SK-N-SH treated with all-trans-retinoic acid at 6 μM for 48 hours (cell line): ENCODE results near the gene PADI2.

ENCODE experiments used
- ATAC-seq: fragments of 200-7000 bp; cut with Tn5 transposase; 3 replicates; pipeline ENCODE4 v1.9.1; 2020; ENCODE audit warnings: mild to moderate bottlenecking, moderate library complexity
- ARNTL ChIP-seq: fragments of 450-650 bp; formaldehyde crosslinking; IDR thresholded peaks from 2 replicates; pipeline ENCODE4 v1.5.0; 2020; ENCODE audit warnings: low read depth, mild to moderate bottlenecking, moderate library complexity, borderline replicate concordance
- BACH2 ChIP-seq: fragments of 250-450 bp; sonication (Bioruptor Pico); IDR thresholded peaks from 2 replicates; pipeline ENCODE4 v1.9.0; 2021; ENCODE audit warnings: mild to moderate bottlenecking, borderline replicate concordance
- CSDC2 ChIP-seq: fragments of 250-450 bp; sonication (Bioruptor Pico); IDR thresholded peaks from 2 replicates; pipeline ENCODE4 v1.5.0; 2020; ENCODE audit warnings: mild to moderate bottlenecking, moderate library complexity
- ESRRG ChIP-seq: fragments of 250-450 bp; sonication (Bioruptor Pico); IDR thresholded peaks from 2 replicates; pipeline ENCODE4 v1.6.1; 2021; ENCODE audit warnings: mild to moderate bottlenecking
- GLIS3 ChIP-seq: fragments of 250-450 bp; sonication (Bioruptor Pico); IDR thresholded peaks from 2 replicates; pipeline ENCODE4 v1.5.0; 2020; ENCODE audit warnings: mild to moderate bottlenecking, moderate library complexity
- ISL1 ChIP-seq: fragments of 250-450 bp; sonication (Bioruptor Pico); IDR thresholded peaks from 2 replicates; pipeline ENCODE4 v2.1.2; 2022; ENCODE audit warnings: mild to moderate bottlenecking, moderate library complexity
- OSR1 ChIP-seq: fragments of 250-450 bp; sonication (Bioruptor Pico); IDR thresholded peaks from 2 replicates; pipeline ENCODE4 v1.8.0; 2022; ENCODE audit warnings: moderate library complexity, mild to moderate bottlenecking, inconsistent platforms
- PPARA ChIP-seq: fragments of 250-450 bp; sonication (Bioruptor Pico); IDR thresholded peaks from 2 replicates; pipeline ENCODE4 v1.5.0; 2020; ENCODE audit warnings: mild to moderate bottlenecking, borderline replicate concordance
- TCF4 ChIP-seq: fragments of 250-450 bp; sonication (Bioruptor Pico); IDR thresholded peaks from 2 replicates; pipeline ENCODE4 v1.8.0; 2021; ENCODE audit warnings: mild to moderate bottlenecking, moderate library complexity, borderline replicate concordance
- TOX ChIP-seq: fragments of 250-450 bp; sonication (Bioruptor Pico); IDR thresholded peaks from 2 replicates; pipeline ENCODE4 v1.8.0; 2021; ENCODE audit warnings: mild to moderate bottlenecking, moderate library complexity, borderline replicate concordance
- ZC3H10 ChIP-seq: fragments of 250-450 bp; sonication (Bioruptor Pico); IDR thresholded peaks from 2 replicates; pipeline ENCODE4 v1.5.1; 2021; ENCODE audit warnings: mild to moderate bottlenecking, moderate library complexity
- ZFP3 ChIP-seq: fragments of 250-450 bp; sonication (Bioruptor Pico); IDR thresholded peaks from 2 replicates; pipeline ENCODE4 v1.5.0; 2020; ENCODE audit warnings: mild to moderate bottlenecking, moderate library complexity
- ZFP30 ChIP-seq: fragments of 450-650 bp; formaldehyde crosslinking; IDR thresholded peaks from 2 replicates; pipeline ENCODE4 v1.5.0; 2022; ENCODE audit warnings: mild to moderate bottlenecking, moderate library complexity
- ZNF565 ChIP-seq: fragments of 450-650 bp; formaldehyde crosslinking; conservative IDR thresholded peaks from 2 replicates; pipeline ENCODE4 v1.5.0; 2020; ENCODE audit warnings: low read depth, mild to moderate bottlenecking, moderate library complexity
- ZNF70 ChIP-seq: fragments of 450-650 bp; formaldehyde crosslinking; IDR thresholded peaks from 2 replicates; pipeline ENCODE4 v1.5.0; 2020; ENCODE audit warnings: mild to moderate bottlenecking, moderate library complexity
- TF ChIP-seq, protein P1 (sequence below): fragments of 250-450 bp; sonication (Bioruptor Pico); IDR thresholded peaks from 2 replicates; pipeline ENCODE4 v1.5.0; 2020; ENCODE audit warnings: mild to moderate bottlenecking, moderate library complexity
- TF ChIP-seq, protein P2 (sequence below): fragments of 250-450 bp; sonication (Bioruptor Pico); IDR thresholded peaks from 2 replicates; pipeline ENCODE4 v1.5.1; 2020; ENCODE audit warnings: low read depth, mild to moderate bottlenecking, moderate library complexity
- TF ChIP-seq, protein P3 (sequence below): fragments of 250-450 bp; sonication (Bioruptor Pico); IDR thresholded peaks from 2 replicates; pipeline ENCODE4 v1.8.0; 2021; ENCODE audit warnings: low read depth, mild to moderate bottlenecking, moderate library complexity, borderline replicate concordance
- TF ChIP-seq, protein P4 (sequence below): fragments of 250-450 bp; sonication (Bioruptor Pico); IDR thresholded peaks from 2 replicates; pipeline ENCODE4 v1.8.0; 2020; ENCODE audit warnings: mild to moderate bottlenecking, moderate library complexity, borderline replicate concordance
- TF ChIP-seq, protein P5 (sequence below): fragments of 250-450 bp; sonication (Bioruptor Pico); IDR thresholded peaks from 2 replicates; pipeline ENCODE4 v1.5.1; 2021; ENCODE audit warnings: mild to moderate bottlenecking, moderate library complexity

PADI2 gene

DNA sequence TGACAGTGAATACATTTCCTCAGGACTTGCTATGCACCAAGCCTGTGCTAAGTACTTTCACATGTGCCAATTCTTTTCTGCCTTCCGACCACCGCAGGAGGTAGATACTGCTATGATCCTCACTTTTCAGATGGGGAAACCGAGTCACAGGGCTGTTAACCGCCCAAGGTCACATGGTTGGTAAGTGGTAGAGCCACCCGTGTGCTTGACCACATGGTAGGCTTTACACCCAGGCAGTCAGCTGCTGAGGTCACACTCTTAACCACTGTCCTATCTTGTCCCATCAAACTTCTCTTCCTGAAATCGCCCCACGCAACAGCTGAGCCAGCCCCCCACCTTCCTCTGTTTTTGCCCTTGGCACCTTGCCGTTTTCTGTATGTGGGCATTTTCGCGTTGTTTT lies 34.5 kb downstream of the PADI2 start:
- TF ChIP-seq, protein P1, sequence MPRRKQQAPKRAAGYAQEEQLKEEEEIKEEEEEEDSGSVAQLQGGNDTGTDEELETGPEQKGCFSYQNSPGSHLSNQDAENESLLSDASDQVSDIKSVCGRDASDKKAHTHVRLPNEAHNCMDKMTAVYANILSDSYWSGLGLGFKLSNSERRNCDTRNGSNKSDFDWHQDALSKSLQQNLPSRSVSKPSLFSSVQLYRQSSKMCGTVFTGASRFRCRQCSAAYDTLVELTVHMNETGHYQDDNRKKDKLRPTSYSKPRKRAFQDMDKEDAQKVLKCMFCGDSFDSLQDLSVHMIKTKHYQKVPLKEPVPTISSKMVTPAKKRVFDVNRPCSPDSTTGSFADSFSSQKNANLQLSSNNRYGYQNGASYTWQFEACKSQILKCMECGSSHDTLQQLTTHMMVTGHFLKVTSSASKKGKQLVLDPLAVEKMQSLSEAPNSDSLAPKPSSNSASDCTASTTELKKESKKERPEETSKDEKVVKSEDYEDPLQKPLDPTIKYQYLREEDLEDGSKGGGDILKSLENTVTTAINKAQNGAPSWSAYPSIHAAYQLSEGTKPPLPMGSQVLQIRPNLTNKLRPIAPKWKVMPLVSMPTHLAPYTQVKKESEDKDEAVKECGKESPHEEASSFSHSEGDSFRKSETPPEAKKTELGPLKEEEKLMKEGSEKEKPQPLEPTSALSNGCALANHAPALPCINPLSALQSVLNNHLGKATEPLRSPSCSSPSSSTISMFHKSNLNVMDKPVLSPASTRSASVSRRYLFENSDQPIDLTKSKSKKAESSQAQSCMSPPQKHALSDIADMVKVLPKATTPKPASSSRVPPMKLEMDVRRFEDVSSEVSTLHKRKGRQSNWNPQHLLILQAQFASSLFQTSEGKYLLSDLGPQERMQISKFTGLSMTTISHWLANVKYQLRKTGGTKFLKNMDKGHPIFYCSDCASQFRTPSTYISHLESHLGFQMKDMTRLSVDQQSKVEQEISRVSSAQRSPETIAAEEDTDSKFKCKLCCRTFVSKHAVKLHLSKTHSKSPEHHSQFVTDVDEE = no peak
- TF ChIP-seq ISL1 (CRISPR knock-in tag) = no peak
- TF ChIP-seq, protein P2, sequence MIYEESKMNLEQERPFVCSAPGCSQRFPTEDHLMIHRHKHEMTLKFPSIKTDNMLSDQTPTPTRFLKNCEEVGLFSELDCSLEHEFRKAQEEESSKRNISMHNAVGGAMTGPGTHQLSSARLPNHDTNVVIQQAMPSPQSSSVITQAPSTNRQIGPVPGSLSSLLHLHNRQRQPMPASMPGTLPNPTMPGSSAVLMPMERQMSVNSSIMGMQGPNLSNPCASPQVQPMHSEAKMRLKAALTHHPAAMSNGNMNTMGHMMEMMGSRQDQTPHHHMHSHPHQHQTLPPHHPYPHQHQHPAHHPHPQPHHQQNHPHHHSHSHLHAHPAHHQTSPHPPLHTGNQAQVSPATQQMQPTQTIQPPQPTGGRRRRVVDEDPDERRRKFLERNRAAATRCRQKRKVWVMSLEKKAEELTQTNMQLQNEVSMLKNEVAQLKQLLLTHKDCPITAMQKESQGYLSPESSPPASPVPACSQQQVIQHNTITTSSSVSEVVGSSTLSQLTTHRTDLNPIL (CRISPR knock-in tag) = no peak
- TF ChIP-seq PPARA (CRISPR knock-in tag) = no peak
- TF ChIP-seq BACH2 (CRISPR knock-in tag) = no peak
- no peak for TF ChIP-seq TOX (CRISPR knock-in tag)
- TF ChIP-seq, protein P3, sequence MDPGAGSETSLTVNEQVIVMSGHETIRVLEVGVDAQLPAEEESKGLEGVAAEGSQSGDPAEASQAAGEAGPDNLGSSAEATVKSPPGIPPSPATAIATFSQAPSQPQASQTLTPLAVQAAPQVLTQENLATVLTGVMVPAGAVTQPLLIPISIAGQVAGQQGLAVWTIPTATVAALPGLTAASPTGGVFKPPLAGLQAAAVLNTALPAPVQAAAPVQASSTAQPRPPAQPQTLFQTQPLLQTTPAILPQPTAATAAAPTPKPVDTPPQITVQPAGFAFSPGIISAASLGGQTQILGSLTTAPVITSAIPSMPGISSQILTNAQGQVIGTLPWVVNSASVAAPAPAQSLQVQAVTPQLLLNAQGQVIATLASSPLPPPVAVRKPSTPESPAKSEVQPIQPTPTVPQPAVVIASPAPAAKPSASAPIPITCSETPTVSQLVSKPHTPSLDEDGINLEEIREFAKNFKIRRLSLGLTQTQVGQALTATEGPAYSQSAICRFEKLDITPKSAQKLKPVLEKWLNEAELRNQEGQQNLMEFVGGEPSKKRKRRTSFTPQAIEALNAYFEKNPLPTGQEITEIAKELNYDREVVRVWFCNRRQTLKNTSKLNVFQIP (CRISPR knock-in tag) = no peak
- no peak for TF ChIP-seq TCF4 (CRISPR knock-in tag)
- no peak for ATAC-seq

DNA sequence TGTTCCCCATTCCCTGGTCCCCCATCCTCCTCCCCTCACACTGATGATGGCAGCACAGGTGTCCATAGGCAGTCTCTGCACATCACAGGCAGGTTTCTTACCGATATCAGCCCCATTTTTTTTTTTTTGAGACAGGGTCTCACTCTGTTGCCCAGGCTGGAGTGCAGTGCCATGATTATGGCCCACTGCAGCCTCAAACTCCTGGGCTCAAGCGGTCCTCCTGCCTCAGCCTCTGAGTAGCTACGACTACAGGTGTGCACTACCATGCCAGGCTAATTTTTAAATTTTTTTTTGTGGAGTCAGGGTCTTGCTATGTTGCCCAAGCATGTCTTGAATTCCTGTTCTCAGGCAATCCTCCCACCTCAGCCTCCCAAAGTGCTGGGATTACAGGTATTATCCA lies 36.5 kb downstream of the PADI2 start:
- no peak for ATAC-seq

More for the DNA sequence above, 36.5 kb downstream of the PADI2 start:
- TF ChIP-seq, protein P2 (CRISPR knock-in tag) = no peak
- TF ChIP-seq, protein P3 (CRISPR knock-in tag) = no peak
- no peak for TF ChIP-seq OSR1
- no peak for TF ChIP-seq ISL1 (CRISPR knock-in tag)
- no peak for TF ChIP-seq ZFP3 (CRISPR knock-in tag)
- TF ChIP-seq TCF4 (CRISPR knock-in tag) = no peak
- TF ChIP-seq ARNTL (CRISPR knock-in tag) = no peak
- TF ChIP-seq, protein P1 = no peak
- no peak for TF ChIP-seq ZNF70 (CRISPR knock-in tag)
- no peak for TF ChIP-seq ZNF565 (CRISPR knock-in tag)
- TF ChIP-seq PPARA (CRISPR knock-in tag) = no peak
- no peak for TF ChIP-seq ZFP30
- no peak for TF ChIP-seq CSDC2 (CRISPR knock-in tag)
- no peak for TF ChIP-seq ESRRG
- TF ChIP-seq, protein P4, sequence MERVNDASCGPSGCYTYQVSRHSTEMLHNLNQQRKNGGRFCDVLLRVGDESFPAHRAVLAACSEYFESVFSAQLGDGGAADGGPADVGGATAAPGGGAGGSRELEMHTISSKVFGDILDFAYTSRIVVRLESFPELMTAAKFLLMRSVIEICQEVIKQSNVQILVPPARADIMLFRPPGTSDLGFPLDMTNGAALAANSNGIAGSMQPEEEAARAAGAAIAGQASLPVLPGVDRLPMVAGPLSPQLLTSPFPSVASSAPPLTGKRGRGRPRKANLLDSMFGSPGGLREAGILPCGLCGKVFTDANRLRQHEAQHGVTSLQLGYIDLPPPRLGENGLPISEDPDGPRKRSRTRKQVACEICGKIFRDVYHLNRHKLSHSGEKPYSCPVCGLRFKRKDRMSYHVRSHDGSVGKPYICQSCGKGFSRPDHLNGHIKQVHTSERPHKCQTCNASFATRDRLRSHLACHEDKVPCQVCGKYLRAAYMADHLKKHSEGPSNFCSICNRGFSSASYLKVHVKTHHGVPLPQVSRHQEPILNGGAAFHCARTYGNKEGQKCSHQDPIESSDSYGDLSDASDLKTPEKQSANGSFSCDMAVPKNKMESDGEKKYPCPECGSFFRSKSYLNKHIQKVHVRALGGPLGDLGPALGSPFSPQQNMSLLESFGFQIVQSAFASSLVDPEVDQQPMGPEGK (CRISPR knock-in tag) = no peak
- TF ChIP-seq BACH2 (CRISPR knock-in tag) = no peak
- no peak for TF ChIP-seq TOX (CRISPR knock-in tag)
- TF ChIP-seq, protein P5, sequence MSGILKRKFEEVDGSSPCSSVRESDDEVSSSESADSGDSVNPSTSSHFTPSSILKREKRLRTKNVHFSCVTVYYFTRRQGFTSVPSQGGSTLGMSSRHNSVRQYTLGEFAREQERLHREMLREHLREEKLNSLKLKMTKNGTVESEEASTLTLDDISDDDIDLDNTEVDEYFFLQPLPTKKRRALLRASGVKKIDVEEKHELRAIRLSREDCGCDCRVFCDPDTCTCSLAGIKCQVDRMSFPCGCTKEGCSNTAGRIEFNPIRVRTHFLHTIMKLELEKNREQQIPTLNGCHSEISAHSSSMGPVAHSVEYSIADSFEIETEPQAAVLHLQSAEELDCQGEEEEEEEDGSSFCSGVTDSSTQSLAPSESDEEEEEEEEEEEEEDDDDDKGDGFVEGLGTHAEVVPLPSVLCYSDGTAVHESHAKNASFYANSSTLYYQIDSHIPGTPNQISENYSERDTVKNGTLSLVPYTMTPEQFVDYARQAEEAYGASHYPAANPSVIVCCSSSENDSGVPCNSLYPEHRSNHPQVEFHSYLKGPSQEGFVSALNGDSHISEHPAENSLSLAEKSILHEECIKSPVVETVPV (CRISPR knock-in tag) = no peak
- TF ChIP-seq ZC3H10 (CRISPR knock-in tag) = no peak
- no peak for TF ChIP-seq GLIS3 (CRISPR knock-in tag)
